GM12878 (cell line): Measurements from ENCODE around the gene TMEM259. TPM values are rescaled to one million over a fixed set of nuclear protein-coding genes. Genes with fewer than 3 reads are reported as not detected.

ENCODE experiments used
- ATF7 ChIP-seq: fragments of 450-650 bp; IDR thresholded peaks from 2 replicates; pipeline ENCODE4 v1.6.1; 2016; ENCODE audit warnings: low read depth, mild to moderate bottlenecking
- DPF2 ChIP-seq: fragments of 450-650 bp; IDR thresholded peaks from 2 replicates; pipeline ENCODE4 v1.6.1; 2017; ENCODE audit warnings: mild to moderate bottlenecking
- EGR1 ChIP-seq, 2 experiments: IDR thresholded peaks; 1 replicate in 1 of 2; 2 replicates in 1 of 2; pipeline ENCODE4 v1.6.1; 2011 to 2012; ENCODE audit warnings: low read depth in 2 of 2, low read length in 2 of 2, borderline replicate concordance in 1 of 2, mild to moderate bottlenecking in 1 of 2, moderate library complexity in 1 of 2
- FOS ChIP-seq: IDR thresholded peaks from 3 replicates; pipeline ENCODE4 v1.6.1; 2011; ENCODE audit warnings: borderline replicate concordance; ENCODE audit not compliant: insufficient read length; ENCODE audit errors: extremely low read depth
- NR2C2 ChIP-seq: IDR thresholded peaks from 2 replicates; pipeline ENCODE4 v1.6.1; 2011; ENCODE audit warnings: borderline replicate concordance, low read depth; ENCODE audit not compliant: control insufficient read depth, insufficient read length
- POLR2AphosphoS2 ChIP-seq: IDR thresholded peaks from 2 replicates; pipeline ENCODE4 v1.6.1; 2011; ENCODE audit warnings: low read depth, mild to moderate bottlenecking, low read length, improper control_type of control experiment, moderate library complexity
- POLR2AphosphoS5 ChIP-seq: IDR thresholded peaks from 2 replicates; pipeline ENCODE4 v1.6.1; 2011; ENCODE audit warnings: mild to moderate bottlenecking, low read length, inconsistent platforms
- POU2F2 ChIP-seq: IDR thresholded peaks from 3 replicates; pipeline ENCODE4 v1.6.1; 2011; ENCODE audit warnings: low read depth, mild to moderate bottlenecking, low read length, borderline replicate concordance
- USF2 ChIP-seq: IDR thresholded peaks from 2 replicates; pipeline ENCODE4 v1.6.1; 2011; ENCODE audit warnings: low read depth, low read length, improper control_type of control experiment, borderline replicate concordance
- WRNIP1 ChIP-seq: IDR thresholded peaks from 2 replicates; pipeline ENCODE4 v1.6.1; 2011; ENCODE audit warnings: low read depth, low read length, improper control_type of control experiment, borderline replicate concordance
- ZBTB4 ChIP-seq: fragments of 450-650 bp; formaldehyde crosslinking; IDR thresholded peaks from 2 replicates; pipeline ENCODE4 v1.4.0; 2022; ENCODE audit warnings: mild to moderate bottlenecking, moderate library complexity
- ZNF384 ChIP-seq: IDR thresholded peaks from 2 replicates; pipeline ENCODE4 v1.6.1; 2012; ENCODE audit warnings: low read depth, mild to moderate bottlenecking, low read length, improper control_type of control experiment, borderline replicate concordance
- ZNF687 ChIP-seq: fragments of 450-650 bp; IDR thresholded peaks from 2 replicates; pipeline ENCODE4 v1.6.1; 2017; ENCODE audit warnings: mild to moderate bottlenecking, moderate library complexity
- polyA plus RNA-seq, 11 experiments: library from polyadenylated mRNA; depleted of rRNA in 4 of 11; unstranded in 6 of 11; stranded (reverse) in 5 of 11; fragments of >200 nt; fragmentation: Nextera tagmentation in 4 of 11; fragmentation: Illumina TruSeq in 1 of 11; extraction: Ambion mirVana in 4 of 11; extraction: Trizol in 1 of 11; gene quantifications; 1 replicate in 1 of 11; 2 replicates in 10 of 11; pipeline versions ENCODE4 v1.2.1 to v1.2.3, GENCODE V29; 2011 to 2016; ENCODE audit warnings: inconsistent platforms in 2 of 11, missing spikeins in 2 of 11, low read depth in 1 of 11
- total RNA-seq, 4 experiments: library from RNA; depleted of rRNA in 3 of 4; stranded (reverse); fragments of >200 nt in 3 of 4; fragmentation: Illumina TruSeq in 1 of 4; extraction: Trizol in 1 of 4; gene quantifications; 2 replicates each; pipeline versions ENCODE4 v1.2.1 to v1.2.3, GENCODE V29; 2013 to 2021
- TF ChIP-seq, protein P1 (sequence below): fragments of 450-650 bp; IDR thresholded peaks from 2 replicates; pipeline ENCODE4 v1.6.1; 2017; ENCODE audit warnings: antibody characterized with exemption, mild to moderate bottlenecking, moderate library complexity
- TF ChIP-seq, protein P2 (sequence below): IDR thresholded peaks from 2 replicates; pipeline ENCODE4 v1.6.1; 2012; ENCODE audit warnings: low read depth, low read length, improper control_type of control experiment

The TMEM259 gene
- total and polyA plus RNA-seq, 10 of the 15 experiments (the other 5 are each of a cell fraction or from before 2014, with no cell fraction given): 0.43 to 184 (median 62.0) TPM

- TF ChIP-seq POLR2AphosphoS5 (peak; percentile 64; the same call in 1 of the 2 replicates), DPF2 (peak; percentile 74), EGR1 (IDR thresholded peaks at IDR 0.05; ENCODE audit: borderline replicate concordance in 1 of 2, low read depth in 2 of 2, low read length in 2 of 2) (0 out of 3 replicates have a peak, but pooled peaks of 1 of the 2 experiments have one; percentile 2), ZNF687 (no peak; the same call in 1 of the 2 replicates), ZBTB4 (no peak), POLR2AphosphoS2 (no peak), ATF7 (0 out of 2 replicates have a peak, but pooled peaks have one; percentile 20), NR2C2 (no peak), FOS (no peak), POU2F2 (no peak), USF2 (no peak; the same call in 1 of the 2 replicates), WRNIP1 (no peak), ZNF384 (no peak)
- TF ChIP-seq, protein P1, sequence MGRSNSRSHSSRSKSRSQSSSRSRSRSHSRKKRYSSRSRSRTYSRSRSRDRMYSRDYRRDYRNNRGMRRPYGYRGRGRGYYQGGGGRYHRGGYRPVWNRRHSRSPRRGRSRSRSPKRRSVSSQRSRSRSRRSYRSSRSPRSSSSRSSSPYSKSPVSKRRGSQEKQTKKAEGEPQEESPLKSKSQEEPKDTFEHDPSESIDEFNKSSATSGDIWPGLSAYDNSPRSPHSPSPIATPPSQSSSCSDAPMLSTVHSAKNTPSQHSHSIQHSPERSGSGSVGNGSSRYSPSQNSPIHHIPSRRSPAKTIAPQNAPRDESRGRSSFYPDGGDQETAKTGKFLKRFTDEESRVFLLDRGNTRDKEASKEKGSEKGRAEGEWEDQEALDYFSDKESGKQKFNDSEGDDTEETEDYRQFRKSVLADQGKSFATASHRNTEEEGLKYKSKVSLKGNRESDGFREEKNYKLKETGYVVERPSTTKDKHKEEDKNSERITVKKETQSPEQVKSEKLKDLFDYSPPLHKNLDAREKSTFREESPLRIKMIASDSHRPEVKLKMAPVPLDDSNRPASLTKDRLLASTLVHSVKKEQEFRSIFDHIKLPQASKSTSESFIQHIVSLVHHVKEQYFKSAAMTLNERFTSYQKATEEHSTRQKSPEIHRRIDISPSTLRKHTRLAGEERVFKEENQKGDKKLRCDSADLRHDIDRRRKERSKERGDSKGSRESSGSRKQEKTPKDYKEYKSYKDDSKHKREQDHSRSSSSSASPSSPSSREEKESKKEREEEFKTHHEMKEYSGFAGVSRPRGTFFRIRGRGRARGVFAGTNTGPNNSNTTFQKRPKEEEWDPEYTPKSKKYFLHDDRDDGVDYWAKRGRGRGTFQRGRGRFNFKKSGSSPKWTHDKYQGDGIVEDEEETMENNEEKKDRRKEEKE: no peak
- TF ChIP-seq, protein P2, sequence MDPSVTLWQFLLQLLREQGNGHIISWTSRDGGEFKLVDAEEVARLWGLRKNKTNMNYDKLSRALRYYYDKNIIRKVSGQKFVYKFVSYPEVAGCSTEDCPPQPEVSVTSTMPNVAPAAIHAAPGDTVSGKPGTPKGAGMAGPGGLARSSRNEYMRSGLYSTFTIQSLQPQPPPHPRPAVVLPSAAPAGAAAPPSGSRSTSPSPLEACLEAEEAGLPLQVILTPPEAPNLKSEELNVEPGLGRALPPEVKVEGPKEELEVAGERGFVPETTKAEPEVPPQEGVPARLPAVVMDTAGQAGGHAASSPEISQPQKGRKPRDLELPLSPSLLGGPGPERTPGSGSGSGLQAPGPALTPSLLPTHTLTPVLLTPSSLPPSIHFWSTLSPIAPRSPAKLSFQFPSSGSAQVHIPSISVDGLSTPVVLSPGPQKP: peak; percentile 57; the same call in 1 of the 2 replicates
These were observed 36.6 kb downstream of the TMEM259 start, which contains the start of gene WDR18 (continued) for GRCh38 chr19:984165-984967.
